Measurements from ENCODE around the gene GNG7. TPM values are rescaled to one million over a fixed set of nuclear protein-coding genes. Genes with fewer than 3 reads are reported as not detected.
"Not testable (repeated sequence)": the region's sequence is repeated elsewhere in the genome, so short reads cannot be mapped to it uniquely, and the experiment has no call there.

The GNG7 gene
- total RNA-seq, 1 donor from 2014 or later, result 11.5 TPM

GRCh38 chr19:2575734-2576481 lies 126.6 kb downstream of the GNG7 start:
- intact Hi-C loops (cut with DNase I), result no loop called here
- DNase-seq (ENCODE audit: low spot score) (peak; percentile 89), ATAC-seq (peak; percentile 83)

GRCh38 chr19:2574971-2575630 lies 127.4 kb downstream of the GNG7 start:
- DNase-seq (ENCODE audit: low spot score), result peak; percentile 42
- intact Hi-C loops (cut with DNase I), result no loop called here
- no peak for ATAC-seq

- ATAC-seq (no peak), DNase-seq (ENCODE audit: low spot score) (peak; percentile 50)
- intact Hi-C loops (cut with DNase I), result no loop called here
These were observed 128.0 kb downstream of the GNG7 start for GRCh38 chr19:2574478-2574931.

DNA sequence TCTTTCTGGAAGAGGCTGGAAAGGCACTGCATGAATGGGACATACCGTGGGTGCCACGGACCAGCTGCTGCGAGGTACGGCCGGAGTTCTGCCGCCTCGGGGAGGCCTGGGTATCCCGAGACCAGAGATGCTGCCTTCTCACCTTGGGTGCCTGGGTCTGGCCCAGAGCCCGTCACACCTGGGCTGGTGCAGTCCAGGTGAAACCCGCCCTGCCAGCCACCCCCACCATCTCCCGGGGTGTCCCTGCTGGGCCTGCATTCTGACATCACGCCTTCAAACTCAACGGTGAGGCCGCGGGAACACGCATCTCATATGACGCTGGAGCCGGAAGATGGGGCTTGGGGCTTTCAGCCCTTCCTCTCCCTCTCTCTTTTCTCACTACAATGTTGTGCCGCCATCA lies 128.6 kb downstream of the GNG7 start:
- DNase-seq (ENCODE audit: low spot score), result peak; percentile 52
- intact Hi-C loops (cut with DNase I), result no loop called here
- no peak for ATAC-seq

DNA sequence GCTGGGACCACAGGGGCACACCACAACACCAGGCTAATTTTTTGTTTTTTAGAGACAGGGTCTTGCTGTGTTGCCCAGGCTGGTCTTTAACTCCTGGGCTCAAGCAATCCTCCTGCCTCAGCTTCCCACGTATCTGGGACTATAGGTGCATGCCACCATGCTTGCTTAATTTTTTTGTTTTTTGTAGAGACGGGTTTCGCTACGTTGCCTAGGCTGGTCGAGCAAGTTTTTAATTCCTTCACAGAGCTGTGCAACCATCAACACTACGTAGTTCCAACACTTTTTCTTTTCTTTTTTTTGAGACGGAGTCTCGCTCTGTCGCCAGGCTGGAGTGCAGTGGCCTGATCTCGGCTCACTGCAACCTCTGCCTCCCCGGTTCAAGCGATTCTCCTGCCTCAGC lies 130.3 kb downstream of the GNG7 start:
- intact Hi-C loops (cut with DNase I); DNase-seq (ENCODE audit: low spot score); ATAC-seq: not testable (repeated sequence)

GRCh38 chr19:2569596-2570465 lies 132.7 kb downstream of the GNG7 start:
- intact Hi-C loops (cut with DNase I), result no loop called here
- DNase-seq (ENCODE audit: low spot score) (peak; percentile 41), ATAC-seq (no peak)

GRCh38 chr19:2567996-2568395 lies 134.5 kb downstream of the GNG7 start:
- no peak for ATAC-seq
- DNase-seq (ENCODE audit: low spot score), result no peak
- intact Hi-C loops (cut with DNase I), result no loop called here

DNA sequence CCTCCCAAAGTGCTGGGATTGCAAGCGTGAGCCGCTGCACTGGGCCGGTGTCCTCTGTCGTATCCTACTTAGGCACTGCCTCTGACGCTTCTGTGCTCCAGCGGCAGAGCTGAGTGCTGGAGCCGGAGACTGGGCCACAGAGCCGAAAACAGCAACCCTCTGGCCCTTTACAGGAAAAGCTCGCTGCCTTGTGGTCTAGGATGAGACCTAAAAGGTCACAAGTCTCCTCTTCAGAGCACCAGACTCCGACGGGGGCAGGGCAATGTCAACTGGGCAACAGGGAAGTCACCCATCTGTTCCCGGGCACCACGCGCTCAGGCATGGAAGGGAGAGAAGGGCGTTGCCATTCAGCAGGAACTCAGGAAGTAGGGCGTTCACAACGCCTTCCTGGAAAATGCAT lies 134.9 kb downstream of the GNG7 start:
- DNase-seq (ENCODE audit: low spot score) (peak; percentile 74), ATAC-seq (peak; percentile 68)
- intact Hi-C loops (cut with DNase I), result no loop called here

DNA sequence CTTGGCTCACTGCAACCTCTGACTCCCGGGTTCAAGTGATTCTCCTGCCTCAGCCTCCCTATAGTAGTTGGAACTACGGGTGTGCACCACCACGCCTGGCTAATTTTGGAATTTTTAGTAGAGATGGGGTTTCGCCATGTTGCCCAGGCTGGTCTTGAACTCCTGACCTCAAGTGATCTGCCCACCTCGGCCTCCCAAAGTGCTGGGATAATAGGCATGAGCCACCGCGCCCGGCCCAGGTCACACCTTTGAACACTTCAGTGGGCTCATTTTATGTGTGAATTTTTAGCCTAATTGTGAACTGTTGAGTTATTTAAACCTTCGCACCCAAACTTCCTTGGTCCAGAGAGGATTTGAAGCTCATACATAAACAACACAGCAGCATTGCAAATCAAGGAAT lies 138.9 kb downstream of the GNG7 start:
- intact Hi-C loops (cut with DNase I); DNase-seq (ENCODE audit: low spot score); ATAC-seq: not testable (repeated sequence)

GRCh38 chr19:2561895-2562294 lies 140.6 kb downstream of the GNG7 start:
- DNase-seq (ENCODE audit: low spot score) (no peak), ATAC-seq (no peak)
- intact Hi-C loops (cut with DNase I), result no loop called here

DNA sequence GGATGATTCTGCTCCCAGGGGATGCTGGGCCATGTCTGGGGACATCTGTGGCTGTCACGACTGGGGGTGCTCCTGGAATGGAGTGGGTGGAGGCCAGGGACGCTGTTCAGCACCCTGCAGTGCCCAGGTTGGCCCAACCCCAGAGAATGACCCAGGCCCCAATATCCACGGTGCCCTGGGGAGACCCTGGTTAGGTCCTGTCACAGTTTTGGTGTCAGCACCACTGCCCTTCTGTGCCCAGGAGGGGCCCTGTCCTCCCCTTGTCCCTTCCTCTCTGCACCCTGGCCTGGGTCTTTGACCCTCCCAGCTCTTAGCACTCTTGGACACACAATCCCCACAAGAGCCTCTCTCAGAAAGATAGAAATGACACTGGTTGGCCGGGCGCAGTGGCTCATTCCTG lies 141.3 kb downstream of the GNG7 start:
- DNase-seq (ENCODE audit: low spot score), result no peak
- intact Hi-C loops (cut with DNase I), result no loop called here
- ATAC-seq, result peak; percentile 7

- intact Hi-C loops (cut with DNase I), result no loop called here
- ATAC-seq (no peak), DNase-seq (ENCODE audit: low spot score) (no peak)
These were observed 142.1 kb downstream of the GNG7 start for GRCh38 chr19:2560369-2560768.

DNA sequence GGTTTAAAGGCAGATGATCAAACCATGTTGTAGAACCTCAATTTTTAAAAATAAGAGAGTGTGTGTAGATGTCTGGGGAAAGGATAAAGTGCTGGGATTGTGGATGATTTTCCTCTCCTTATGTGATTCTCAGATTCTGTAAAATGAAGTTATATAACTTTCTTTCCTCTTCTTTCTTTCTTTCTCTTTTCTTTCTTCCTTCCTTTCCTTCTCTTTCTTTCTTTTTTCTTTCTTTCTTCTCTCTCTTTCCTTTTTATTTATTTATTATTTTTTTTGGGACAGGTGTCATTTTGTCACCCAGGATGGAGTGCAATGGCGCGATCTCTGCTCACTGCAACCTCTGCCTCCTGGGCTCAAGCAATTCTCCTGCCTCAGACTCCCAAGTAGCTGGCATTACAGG lies 144.0 kb downstream of the GNG7 start:
- DNase-seq (ENCODE audit: low spot score), result no peak
- intact Hi-C loops (cut with DNase I), result no loop called here
- no peak for ATAC-seq

GRCh38 chr19:2558131-2558530 lies 144.4 kb downstream of the GNG7 start:
- ATAC-seq; intact Hi-C loops (cut with DNase I); DNase-seq (ENCODE audit: low spot score): not testable (repeated sequence)

DNA sequence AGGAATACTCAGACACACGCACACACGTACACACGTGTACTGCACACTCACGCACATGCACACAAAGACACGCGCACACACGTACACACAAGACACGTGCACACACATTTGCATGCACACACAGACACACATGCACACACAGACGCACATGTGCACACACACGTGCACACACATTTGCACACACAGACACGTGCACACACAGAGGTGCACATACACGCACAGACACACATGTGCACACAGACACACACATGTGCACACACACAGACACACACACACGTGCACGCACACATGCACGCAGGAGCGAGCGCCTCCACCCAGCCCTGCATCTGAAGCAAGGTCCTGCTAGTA lies 145.4 kb downstream of the GNG7 start:
- no peak for ATAC-seq
- peak; percentile 42 for DNase-seq (ENCODE audit: low spot score)
- intact Hi-C loops (cut with DNase I), result no loop called here

- ATAC-seq (peak; percentile 71), DNase-seq (ENCODE audit: low spot score) (peak; percentile 57)
- intact Hi-C loops (cut with DNase I), result no loop called here
These were observed 146.0 kb downstream of the GNG7 start for GRCh38 chr19:2556221-2557092.

GRCh38 chr19:2555422-2556220 lies 146.9 kb downstream of the GNG7 start:
- intact Hi-C loops (cut with DNase I), result no loop called here
- ATAC-seq (peak; percentile 4), DNase-seq (ENCODE audit: low spot score) (peak; percentile 54)

DNA sequence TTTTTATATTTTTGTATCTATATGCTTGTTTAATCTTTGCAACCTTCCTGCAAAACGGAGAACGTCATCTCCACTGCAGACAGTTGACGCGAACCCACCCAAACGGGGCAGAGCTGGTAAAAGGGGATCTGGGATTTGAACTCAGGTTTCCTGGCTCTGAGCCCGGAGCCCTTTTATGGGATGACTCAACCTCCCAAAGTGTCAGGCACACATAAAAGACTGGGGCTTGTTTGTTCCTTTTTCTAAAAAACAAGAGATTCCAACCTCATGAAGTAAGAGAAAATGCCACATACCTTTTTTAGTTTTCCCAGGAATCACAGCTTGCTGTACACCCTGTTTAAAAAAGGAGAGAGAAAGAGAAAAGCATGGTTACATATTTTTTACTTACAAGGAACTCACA lies 147.6 kb downstream of the GNG7 start:
- ATAC-seq, result no peak
- intact Hi-C loops (cut with DNase I), result no loop called here
- no peak for DNase-seq (ENCODE audit: low spot score)

Measured in sciatic nerve (tissue), 2 donors.